ENCODE results near the gene SPTBN1. TPM values are rescaled to one million over a fixed set of nuclear protein-coding genes. Genes with fewer than 3 reads are reported as not detected.
"Not testable (repeated sequence)": the region's sequence is repeated elsewhere in the genome, so short reads cannot be mapped to it uniquely, and the experiment has no call there.

Gene SPTBN1
- total RNA-seq, 4 donors from 2014 or later: 171 to 293 (median 247) TPM

- TF ChIP-seq POLR2A (IDR thresholded peaks at IDR 0.05) (no peak), CTCF (IDR thresholded peaks at IDR 0.05) (no peak)
- H3K4me1 ChIP-seq: peaks cover 0 to 16% (median 0%) of the 10 kb centered on the region in 4 donors
Observed at GRCh38 chr2:54524226-54524991, 68.3 kb downstream of the SPTBN1 start.

GRCh38 chr2:54525321-54525720, 69.2 kb downstream of the SPTBN1 start:
- no peak for DNase-seq
- peaks cover 0 to 6% (median 0%) of the 10 kb centered on the region in 3 donors for H3K36me3 ChIP-seq
- H3K9me3 ChIP-seq: no peaks in the 10 kb centered on the region
- no peaks in the 10 kb centered on the region for H3K27me3 ChIP-seq
- no peak overlapping the region for H3K27ac ChIP-seq
- no peak for TF ChIP-seq CTCF (IDR thresholded peaks at IDR 0.05)
- no peak for TF ChIP-seq POLR2A (IDR thresholded peaks at IDR 0.05)
- H3K4me3 ChIP-seq: no peak overlapping the region
- H3K4me1 ChIP-seq: peaks cover 0 to 16% (median 0%) of the 10 kb centered on the region in 4 donors

More at GRCh38 chr2:54524226-54524991, 68.3 kb downstream of the SPTBN1 start:
- Histone ChIP-seq H3K4me3 (no peak overlapping the region), H3K27me3 (no peaks in the 10 kb centered on the region), H3K9me3 (no peaks in the 10 kb centered on the region), H3K36me3 (peaks cover 0 to 6% (median 0%) of the 10 kb centered on the region in 3 donors), H3K27ac (peak overlapping the region in 2 of 4 donors; percentile 4 to 29)
- DNase-seq: no peak

- TF ChIP-seq POLR2A (IDR thresholded peaks at IDR 0.05) (no peak), CTCF (IDR thresholded peaks at IDR 0.05) (no peak)
- Histone ChIP-seq H3K9me3 (no peaks in the 10 kb centered on the region), H3K27ac (no peak overlapping the region), H3K4me3 (no peak overlapping the region), H3K27me3 (no peaks in the 10 kb centered on the region), H3K36me3 (peaks cover 0 to 6% (median 0%) of the 10 kb centered on the region in 3 donors), H3K4me1 (peaks cover 0 to 16% (median 0%) of the 10 kb centered on the region in 4 donors)
- DNase-seq: no peak
Observed at GRCh38 chr2:54526226-54526879, 70.2 kb downstream of the SPTBN1 start.

GRCh38 chr2:54528311-54528955, 72.3 kb downstream of the SPTBN1 start:
- TF ChIP-seq POLR2A (IDR thresholded peaks at IDR 0.05) (no peak), CTCF (IDR thresholded peaks at IDR 0.05) (no peak)
- Histone ChIP-seq H3K27ac (no peak overlapping the region), H3K27me3 (no peaks in the 10 kb centered on the region), H3K9me3 (no peaks in the 10 kb centered on the region), H3K4me1 (peaks cover 0 to 19% (median 0%) of the 10 kb centered on the region in 4 donors), H3K4me3 (no peak overlapping the region), H3K36me3 (peaks cover 0 to 6% (median 0%) of the 10 kb centered on the region in 3 donors)
- no peak for DNase-seq

GRCh38 chr2:54529518-54529917, 73.4 kb downstream of the SPTBN1 start:
- not testable (repeated sequence) for H3K9me3 ChIP-seq, H3K27ac ChIP-seq, DNase-seq, H3K4me3 ChIP-seq, H3K27me3 ChIP-seq, H3K36me3 ChIP-seq
- H3K4me1 ChIP-seq: peaks cover 0 to 26% (median 0%) of the 10 kb centered on the region in 4 donors
